Neural cell (in vitro differentiated cells): Measurements from ENCODE around the gene RBM19. TPM values are rescaled to one million over a fixed set of nuclear protein-coding genes. Genes with fewer than 3 reads are reported as not detected.

Experiments
- H2AFZ ChIP-seq: fragments of 200-600, 300-800 bp; sonication (generic), shearing (Covaris generic); 2 replicates; pipeline ENCODE4 v1.6.0; 2014; ENCODE audit warnings: low read depth, mild to moderate bottlenecking, antibody characterized with exemption, low read length, moderate library complexity
- H3F3A ChIP-seq: fragments of 200-600 bp; shearing (Covaris generic); 2 replicates; pipeline ENCODE4 v1.6.1; 2016; ENCODE audit warnings: mild to moderate bottlenecking, moderate library complexity, mixed read lengths, antibody characterized with exemption, low read length; ENCODE audit not compliant: insufficient read depth, poor library complexity, severe bottlenecking
- H3K27ac ChIP-seq: fragments of 200-600, 300-800 bp; sonication (generic), shearing (Covaris generic); 2 replicates; pipeline ENCODE4 v1.5.1; 2014; ENCODE audit warnings: mild to moderate bottlenecking, low read length, moderate library complexity
- H3K27me3 ChIP-seq: fragments of 300-800, 200-600 bp; sonication (generic), shearing (Covaris generic); 2 replicates; pipeline ENCODE4 v1.6.0; 2014; ENCODE audit warnings: mild to moderate bottlenecking, low read depth, low read length, moderate library complexity; ENCODE audit not compliant: insufficient read depth
- H3K36me3 ChIP-seq: fragments of 300-800, 200-600 bp; sonication (generic), shearing (Covaris generic); 2 replicates; pipeline ENCODE4 v1.5.1; 2014; ENCODE audit warnings: mild to moderate bottlenecking, antibody characterized with exemption, low read length, moderate library complexity; ENCODE audit not compliant: insufficient read depth
- H3K4me2 ChIP-seq: fragments of 300-800, 200-600 bp; sonication (generic), shearing (Covaris generic); 2 replicates; pipeline ENCODE4 v1.6.0; 2014; ENCODE audit warnings: mild to moderate bottlenecking, low read length
- H3K4me3 ChIP-seq: fragments of 300-800, 200-600 bp; sonication (generic), shearing (Covaris generic); 2 replicates; pipeline ENCODE4 v1.5.1; 2014; ENCODE audit warnings: mild to moderate bottlenecking, low read length, moderate library complexity
- H3K79me2 ChIP-seq: fragments of 200-600 bp; shearing (Covaris generic); replicated peaks from 2 replicates; pipeline ENCODE4 v1.6.0; 2014; ENCODE audit warnings: mild to moderate bottlenecking, low read length, moderate library complexity; ENCODE audit not compliant: insufficient read depth
- H3K9ac ChIP-seq: fragments of 300-800, 200-600 bp; sonication (generic), shearing (Covaris generic); 2 replicates; pipeline ENCODE4 v1.6.1; 2016; ENCODE audit warnings: mild to moderate bottlenecking, low read length, mixed read lengths
- H3K9me2 ChIP-seq: fragments of 200-600 bp; shearing (Covaris generic); 2 replicates; pipeline ENCODE4 v1.6.1; 2016; ENCODE audit warnings: mild to moderate bottlenecking, low read length, mixed read lengths; ENCODE audit not compliant: insufficient read depth
- H3K9me3 ChIP-seq: fragments of 200-600, 300-800 bp; sonication (generic), shearing (Covaris generic); 2 replicates; pipeline ENCODE4 v1.6.1; 2016; ENCODE audit warnings: mild to moderate bottlenecking, mixed run types, low read length, moderate library complexity, mixed read lengths
- H4K20me1 ChIP-seq: fragments of 200-600 bp; shearing (Covaris generic); 2 replicates; pipeline ENCODE4 v1.6.1; 2016; ENCODE audit warnings: mild to moderate bottlenecking, mixed run types; ENCODE audit not compliant: insufficient read depth
- CTCF ChIP-seq: fragments of 450-650 bp; IDR thresholded peaks from 2 replicates; pipeline ENCODE4 v1.5.1; 2014; ENCODE audit warnings: antibody characterized with exemption, mild to moderate bottlenecking, moderate library complexity; ENCODE audit not compliant: poor library complexity, severe bottlenecking
- EP300 ChIP-seq: fragments of 450-650 bp; conservative IDR thresholded peaks from 2 replicates; pipeline ENCODE4 v1.6.1; 2014; ENCODE audit warnings: antibody characterized with exemption, mild to moderate bottlenecking, moderate library complexity; ENCODE audit not compliant: poor library complexity, severe bottlenecking
- EZH2 ChIP-seq: fragments of 200-600, 300-800 bp; shearing (Covaris generic), sonication (generic); IDR thresholded peaks from 2 replicates; pipeline ENCODE4 v1.6.1; 2014; ENCODE audit warnings: antibody characterized with exemption, low read length, borderline replicate concordance, mild to moderate bottlenecking; ENCODE audit not compliant: insufficient read depth, poor library complexity, severe bottlenecking
- MXI1 ChIP-seq: fragments of 450-650 bp; conservative IDR thresholded peaks from 2 replicates; pipeline ENCODE4 v1.6.1; 2014; ENCODE audit warnings: antibody characterized with exemption, mild to moderate bottlenecking; ENCODE audit not compliant: poor library complexity, severe bottlenecking
- POLR2AphosphoS5 ChIP-seq: IDR thresholded peaks from 2 replicates; pipeline ENCODE4 v1.6.1; 2012
- RAD21 ChIP-seq: fragments of 450-650 bp; conservative IDR thresholded peaks from 2 replicates; pipeline ENCODE4 v1.6.1; 2014; ENCODE audit warnings: antibody characterized with exemption, mild to moderate bottlenecking, moderate library complexity
- REST ChIP-seq: IDR thresholded peaks from 2 replicates; pipeline ENCODE4 v1.6.1; 2012; ENCODE audit warnings: borderline replicate concordance
- SMC3 ChIP-seq: fragments of 450-650 bp; conservative IDR thresholded peaks from 2 replicates; pipeline ENCODE4 v1.6.1; 2014; ENCODE audit warnings: antibody characterized with exemption, mild to moderate bottlenecking, moderate library complexity; ENCODE audit not compliant: poor library complexity
- TAF1 ChIP-seq: IDR thresholded peaks from 2 replicates; pipeline ENCODE4 v1.6.1; 2012; ENCODE audit warnings: low read depth
- polyA plus RNA-seq: library from polyadenylated mRNA; depleted of rRNA; stranded (reverse); fragments of >200 nt; gene quantifications from 2 replicates; pipeline ENCODE4 v1.2.3, GENCODE V29; 2014

The RBM19 gene
- polyA plus RNA-seq, 1 donor from 2014 or later, result 14.2 TPM

GRCh38 chr12:113935459-113935858, 30.7 kb downstream of the RBM19 start:
- Histone ChIP-seq H3K4me2 (no peak overlapping the region), H3K9me3 (no peaks in the 10 kb centered on the region), H3K9ac (no peak overlapping the region), H3K79me2 (no peaks in the 10 kb centered on the region), H4K20me1 (no peaks in the 10 kb centered on the region), H3K27me3 (no peaks in the 10 kb centered on the region), H2AFZ (no peak overlapping the region), H3K4me3 (no peak overlapping the region), H3K9me2 (no peaks in the 10 kb centered on the region), H3K36me3 (no peaks in the 10 kb centered on the region), H3F3A (no peaks in the 10 kb centered on the region), H3K27ac (no peak overlapping the region)
- TF ChIP-seq EP300 (no peak), MXI1 (no peak), SMC3 (no peak), EZH2 (no peak), REST (no peak), TAF1 (no peak), CTCF (no peak), RAD21 (no peak), POLR2AphosphoS5 (no peak)

- Histone ChIP-seq H3F3A (no peaks in the 10 kb centered on the region), H3K9ac (no peak overlapping the region), H3K36me3 (no peaks in the 10 kb centered on the region), H3K4me3 (no peak overlapping the region), H3K9me2 (no peaks in the 10 kb centered on the region), H3K9me3 (no peaks in the 10 kb centered on the region), H2AFZ (no peak overlapping the region), H4K20me1 (no peaks in the 10 kb centered on the region), H3K27ac (no peak overlapping the region), H3K79me2 (no peaks in the 10 kb centered on the region), H3K4me2 (no peak overlapping the region), H3K27me3 (no peaks in the 10 kb centered on the region)
- no peak for TF ChIP-seq EZH2
- TF ChIP-seq SMC3, result no peak
- no peak for TF ChIP-seq REST
- no peak for TF ChIP-seq TAF1
- no peak for TF ChIP-seq RAD21
- TF ChIP-seq EP300, result no peak
- TF ChIP-seq MXI1, result no peak
- TF ChIP-seq POLR2AphosphoS5, result no peak
Measured at GRCh38 chr12:113934946-113935345, 31.2 kb downstream of the RBM19 start.
